GM21528 (cell line): ENCODE measurements around the gene MIEN1.
"Not testable (repeated sequence)": the region's sequence is repeated elsewhere in the genome, so short reads cannot be mapped to it uniquely, and the experiment has no call there.

Experiments used
- ATAC-seq: cut with Tn5 transposase; IDR thresholded peaks from one replicate; pipeline ENCODE4 v1.9.1; 2021; ENCODE audit warnings: mild to moderate bottlenecking, moderate library complexity; ENCODE audit not compliant: unreplicated experiment, low FRiP score

The MIEN1 gene

DNA sequence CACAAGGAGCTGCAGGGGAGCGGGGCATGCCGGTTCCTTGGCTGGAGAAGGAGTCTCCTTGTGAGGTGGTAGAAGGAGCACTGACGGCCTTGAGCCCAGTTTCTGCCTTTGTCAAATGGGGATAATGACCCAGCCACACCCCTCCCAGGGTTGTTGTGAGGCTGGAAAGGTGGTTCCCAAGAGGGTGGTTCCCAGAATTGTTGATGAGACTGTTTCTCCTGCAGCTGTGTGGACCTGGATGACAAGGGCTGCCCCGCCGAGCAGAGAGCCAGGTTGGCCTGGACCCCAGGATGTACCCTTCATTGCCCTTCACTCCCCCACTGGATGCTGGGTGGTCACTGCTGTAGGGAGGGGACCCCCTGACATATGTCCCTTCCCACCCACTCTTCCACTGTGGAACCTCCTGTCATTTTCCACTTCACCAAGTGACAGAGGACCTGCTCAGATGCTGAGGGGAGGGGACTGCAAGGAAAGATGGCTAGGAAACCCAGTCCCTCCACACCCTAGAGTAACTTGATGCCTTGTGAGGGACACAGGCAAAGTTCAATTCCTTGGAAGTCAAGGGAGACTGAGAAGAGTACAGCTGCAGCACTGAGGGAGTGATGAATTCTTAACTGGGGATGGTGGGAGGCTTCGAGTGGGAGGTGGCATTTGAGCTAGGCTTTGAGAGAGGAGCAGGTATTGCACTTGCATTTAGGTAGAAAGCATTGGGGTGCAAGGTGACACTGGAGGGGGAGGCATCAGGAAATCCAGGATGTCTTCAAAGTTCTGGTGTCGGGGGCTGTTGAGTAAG, 10.6 kb downstream of the MIEN1 start:
- no peak for ATAC-seq

DNA sequence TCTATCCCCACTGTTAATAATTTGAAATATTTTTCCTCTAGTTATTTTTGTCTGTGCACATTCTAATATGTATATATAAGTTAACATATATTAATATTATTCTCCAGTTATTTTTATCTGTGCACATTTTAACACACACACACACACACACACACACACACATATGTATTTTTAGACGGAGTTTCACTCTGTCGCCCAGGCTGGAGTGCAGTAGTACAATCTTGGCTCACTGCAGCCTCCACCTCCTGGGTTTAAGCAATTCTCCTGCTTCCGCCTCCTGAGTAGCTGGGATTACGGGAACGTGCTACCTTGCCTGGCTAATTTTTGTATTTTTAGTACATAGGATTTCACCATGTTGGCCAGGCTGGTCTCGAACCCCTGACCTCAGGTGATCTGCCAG, 12.7 kb downstream of the MIEN1 start:
- no peak for ATAC-seq

DNA sequence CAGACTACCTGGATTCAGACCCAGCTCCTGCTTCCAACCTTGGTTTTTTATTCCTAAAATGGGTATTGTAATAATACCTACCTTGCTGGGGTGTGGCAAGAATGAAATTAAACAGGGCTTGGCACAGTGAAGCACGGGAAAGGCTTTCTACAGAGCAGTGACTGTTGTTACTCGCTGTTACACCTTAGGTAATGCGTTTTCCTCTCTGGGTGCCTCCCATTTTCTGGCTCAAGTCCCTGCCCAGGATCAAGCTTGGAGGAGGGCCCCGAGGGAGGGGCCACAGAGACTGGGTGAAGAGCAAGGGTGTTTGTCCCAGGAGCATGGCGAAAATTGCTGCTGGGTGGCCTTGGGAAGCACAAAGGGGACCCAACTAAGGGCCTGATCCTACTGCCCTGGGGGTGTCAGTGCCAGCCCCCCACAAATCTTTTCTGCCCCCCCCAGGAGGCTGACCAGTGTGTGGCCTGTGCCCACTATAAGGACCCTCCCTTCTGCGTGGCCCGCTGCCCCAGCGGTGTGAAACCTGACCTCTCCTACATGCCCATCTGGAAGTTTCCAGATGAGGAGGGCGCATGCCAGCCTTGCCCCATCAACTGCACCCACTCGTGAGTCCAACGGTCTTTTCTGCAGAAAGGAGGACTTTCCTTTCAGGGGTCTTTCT, 13.3 kb downstream of the MIEN1 start:
- ATAC-seq = no peak

DNA sequence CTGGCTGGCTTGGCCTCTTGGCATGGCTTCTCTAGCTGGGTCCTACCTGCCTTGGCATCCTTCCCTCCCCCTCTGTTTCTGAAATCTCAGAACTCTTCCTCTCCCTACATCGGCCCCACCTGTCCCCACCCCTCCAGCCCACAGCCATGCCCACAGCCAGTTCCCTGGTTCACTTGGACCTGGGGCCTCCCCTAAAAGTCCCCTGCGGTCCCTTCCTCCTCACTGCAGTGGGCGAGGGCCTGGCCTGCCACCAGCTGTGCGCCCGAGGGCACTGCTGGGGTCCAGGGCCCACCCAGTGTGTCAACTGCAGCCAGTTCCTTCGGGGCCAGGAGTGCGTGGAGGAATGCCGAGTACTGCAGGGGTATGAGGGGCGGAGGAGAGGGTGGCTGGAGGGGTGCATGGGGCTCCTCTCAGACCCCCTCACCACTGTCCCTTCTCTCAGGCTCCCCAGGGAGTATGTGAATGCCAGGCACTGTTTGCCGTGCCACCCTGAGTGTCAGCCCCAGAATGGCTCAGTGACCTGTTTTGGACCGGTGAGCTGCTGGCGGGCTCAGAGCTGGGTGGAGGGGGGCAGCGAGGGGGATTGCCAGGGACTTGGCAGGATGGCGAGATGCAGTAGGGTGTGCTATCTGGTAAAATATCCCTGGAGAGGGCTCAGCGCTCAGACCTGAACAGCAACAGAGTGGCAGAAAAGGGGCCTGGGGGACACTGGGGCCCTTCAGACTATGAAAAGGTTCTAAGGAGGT, 14.1 kb downstream of the MIEN1 start:
- no peak for ATAC-seq

DNA sequence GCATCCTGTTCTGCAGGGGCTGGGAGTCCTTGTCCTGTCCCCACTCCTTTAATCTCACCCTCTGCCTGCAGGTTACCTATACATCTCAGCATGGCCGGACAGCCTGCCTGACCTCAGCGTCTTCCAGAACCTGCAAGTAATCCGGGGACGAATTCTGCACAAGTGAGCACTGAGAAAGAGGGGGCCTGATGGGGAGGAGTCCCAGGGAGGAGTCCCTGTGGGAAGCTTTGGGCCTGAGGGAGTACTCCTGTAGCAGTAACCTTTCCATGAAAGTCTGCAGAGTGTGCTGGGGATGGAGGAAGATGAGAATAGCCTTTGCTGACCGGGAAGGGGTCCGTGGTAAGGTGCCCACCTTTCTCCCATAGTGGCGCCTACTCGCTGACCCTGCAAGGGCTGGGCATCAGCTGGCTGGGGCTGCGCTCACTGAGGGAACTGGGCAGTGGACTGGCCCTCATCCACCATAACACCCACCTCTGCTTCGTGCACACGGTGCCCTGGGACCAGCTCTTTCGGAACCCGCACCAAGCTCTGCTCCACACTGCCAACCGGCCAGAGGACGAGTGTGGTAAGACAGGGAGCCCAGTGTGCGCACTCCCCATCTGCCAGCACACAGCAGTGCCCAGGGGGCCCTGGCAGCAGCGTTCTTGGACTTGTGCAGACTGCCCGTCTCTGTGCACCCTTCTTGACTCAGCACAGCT, 14.8 kb downstream of the MIEN1 start:
- no peak for ATAC-seq

DNA sequence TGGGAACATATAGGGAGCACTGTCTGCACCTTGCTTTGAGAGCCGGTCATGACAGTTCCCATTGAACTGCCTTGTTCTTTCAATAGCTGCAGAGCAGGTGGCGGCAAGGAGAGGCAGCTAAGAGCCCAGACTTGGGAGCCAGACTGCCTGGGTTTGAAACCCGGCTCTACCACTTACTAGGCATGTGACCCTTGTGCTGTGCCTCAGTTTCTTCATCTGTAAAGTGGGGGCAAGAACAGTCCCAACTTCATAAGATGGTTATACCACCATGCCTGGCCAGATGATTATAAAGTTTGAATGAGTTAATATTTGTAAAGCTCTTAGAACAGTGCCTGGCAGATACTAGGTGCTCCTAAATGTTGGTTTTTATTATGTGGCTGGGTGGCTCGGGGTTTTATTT, 16.1 kb downstream of the MIEN1 start:
- ATAC-seq = no peak

DNA sequence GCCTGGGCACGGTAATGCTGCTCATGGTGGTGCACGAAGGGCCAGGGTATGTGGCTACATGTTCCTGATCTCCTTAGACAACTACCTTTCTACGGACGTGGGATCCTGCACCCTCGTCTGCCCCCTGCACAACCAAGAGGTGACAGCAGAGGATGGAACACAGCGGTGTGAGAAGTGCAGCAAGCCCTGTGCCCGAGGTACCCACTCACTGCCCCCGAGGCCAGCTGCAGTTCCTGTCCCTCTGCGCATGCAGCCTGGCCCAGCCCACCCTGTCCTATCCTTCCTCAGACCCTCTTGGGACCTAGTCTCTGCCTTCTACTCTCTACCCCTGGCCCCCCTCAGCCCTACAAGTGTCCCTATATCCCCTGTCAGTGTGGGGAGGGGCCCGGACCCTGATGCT, 18.5 kb downstream of the MIEN1 start:
- no peak for ATAC-seq

DNA sequence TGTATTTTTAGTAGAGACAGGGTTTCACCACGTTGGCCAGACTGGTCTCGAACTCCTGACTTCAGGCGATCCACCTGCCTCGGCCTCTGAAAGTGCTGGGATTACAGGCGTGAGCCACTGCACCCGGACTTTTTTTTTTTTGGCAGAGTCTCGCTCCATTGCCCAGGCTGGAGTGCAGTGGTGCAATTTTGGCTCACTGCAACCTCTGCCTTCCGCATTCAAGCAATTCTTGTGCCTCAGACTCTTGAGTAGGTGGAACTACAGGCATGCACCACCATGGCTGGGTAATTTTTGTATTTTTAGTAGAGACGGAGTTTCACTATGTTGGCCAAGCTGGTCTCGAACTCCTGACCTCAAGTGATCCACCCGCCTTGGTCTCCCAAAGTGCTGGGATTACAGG, 19.3 kb downstream of the MIEN1 start:
- ATAC-seq = not testable (repeated sequence)

DNA sequence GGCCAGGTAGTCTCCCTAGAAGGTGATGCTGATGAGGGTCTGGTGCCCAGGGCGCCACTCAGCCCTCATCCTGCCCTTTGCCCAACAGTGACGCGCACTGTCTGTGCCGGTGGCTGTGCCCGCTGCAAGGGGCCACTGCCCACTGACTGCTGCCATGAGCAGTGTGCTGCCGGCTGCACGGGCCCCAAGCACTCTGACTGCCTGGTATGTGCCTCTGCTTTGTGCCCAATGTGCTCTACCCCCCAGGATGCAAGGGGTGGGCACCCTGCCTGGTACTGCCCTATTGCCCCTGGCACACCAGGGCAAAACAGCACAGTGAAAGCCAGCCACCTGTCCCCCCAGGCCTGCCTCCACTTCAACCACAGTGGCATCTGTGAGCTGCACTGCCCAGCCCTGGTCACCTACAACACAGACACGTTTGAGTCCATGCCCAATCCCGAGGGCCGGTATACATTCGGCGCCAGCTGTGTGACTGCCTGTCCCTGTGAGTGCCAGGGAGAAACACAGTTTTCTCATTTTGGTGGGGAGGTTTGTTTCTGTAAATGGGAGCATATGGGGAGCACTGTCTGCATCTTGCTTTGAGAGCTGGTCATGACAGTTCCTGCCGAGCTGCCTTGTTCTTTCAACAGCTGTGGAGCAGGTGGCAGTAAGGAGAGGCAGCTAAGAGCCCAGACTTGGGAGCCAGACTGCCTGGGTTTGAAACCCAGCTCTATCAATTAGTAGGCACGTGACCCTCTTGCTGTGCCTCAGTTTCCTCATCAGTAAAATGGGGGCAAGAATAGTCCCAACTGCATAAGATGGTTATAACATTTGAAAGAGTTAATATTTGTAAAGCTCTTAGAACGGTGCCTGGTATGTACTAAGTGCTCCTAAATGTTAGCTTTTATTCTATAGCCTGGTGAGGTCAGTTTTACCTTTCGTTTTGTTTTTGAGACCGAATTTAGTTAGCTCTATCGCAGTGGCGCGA, 20.1 kb downstream of the MIEN1 start:
- no peak for ATAC-seq

DNA sequence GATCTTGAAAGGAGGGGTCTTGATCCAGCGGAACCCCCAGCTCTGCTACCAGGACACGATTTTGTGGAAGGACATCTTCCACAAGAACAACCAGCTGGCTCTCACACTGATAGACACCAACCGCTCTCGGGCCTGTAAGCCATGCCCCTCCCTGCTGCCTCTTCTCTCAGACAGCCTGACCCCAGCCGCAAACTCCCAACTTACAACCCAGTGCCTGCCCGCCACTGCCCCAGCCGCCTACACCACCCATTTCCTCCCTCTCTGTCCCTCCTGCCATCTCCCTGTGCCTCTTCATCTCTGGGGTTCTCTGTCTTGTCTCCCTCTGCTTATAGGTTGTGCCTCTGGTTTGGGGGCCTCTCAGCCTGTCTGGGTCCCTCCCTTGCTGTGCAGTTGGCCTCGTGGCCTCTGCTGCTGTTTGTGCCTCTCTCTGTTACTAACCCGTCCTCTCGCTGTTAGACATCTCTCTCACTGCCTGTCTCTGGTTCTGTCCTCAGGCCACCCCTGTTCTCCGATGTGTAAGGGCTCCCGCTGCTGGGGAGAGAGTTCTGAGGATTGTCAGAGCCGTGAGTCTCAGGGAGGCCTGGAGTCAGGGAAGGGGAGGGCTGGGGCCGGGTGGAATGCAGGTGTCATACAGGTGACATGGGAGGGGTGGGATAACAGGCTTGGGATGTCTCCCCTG, 20.9 kb downstream of the MIEN1 start:
- ATAC-seq = no peak

DNA sequence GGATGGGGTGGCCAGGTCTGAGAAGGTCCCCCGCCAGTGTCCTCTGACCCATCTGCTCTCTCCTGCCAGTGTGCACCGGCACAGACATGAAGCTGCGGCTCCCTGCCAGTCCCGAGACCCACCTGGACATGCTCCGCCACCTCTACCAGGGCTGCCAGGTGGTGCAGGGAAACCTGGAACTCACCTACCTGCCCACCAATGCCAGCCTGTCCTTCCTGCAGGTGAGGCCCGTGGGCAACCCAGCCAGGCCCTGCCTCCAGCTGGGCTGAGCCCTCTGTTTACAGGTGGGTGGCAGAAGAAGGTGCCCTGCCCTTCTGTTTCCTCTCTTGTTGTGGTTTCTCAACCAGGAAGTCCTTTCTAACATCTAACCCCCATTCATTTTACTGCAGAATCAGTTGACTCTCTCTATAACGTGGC, 23.4 kb downstream of the MIEN1 start:
- ATAC-seq = no peak

DNA sequence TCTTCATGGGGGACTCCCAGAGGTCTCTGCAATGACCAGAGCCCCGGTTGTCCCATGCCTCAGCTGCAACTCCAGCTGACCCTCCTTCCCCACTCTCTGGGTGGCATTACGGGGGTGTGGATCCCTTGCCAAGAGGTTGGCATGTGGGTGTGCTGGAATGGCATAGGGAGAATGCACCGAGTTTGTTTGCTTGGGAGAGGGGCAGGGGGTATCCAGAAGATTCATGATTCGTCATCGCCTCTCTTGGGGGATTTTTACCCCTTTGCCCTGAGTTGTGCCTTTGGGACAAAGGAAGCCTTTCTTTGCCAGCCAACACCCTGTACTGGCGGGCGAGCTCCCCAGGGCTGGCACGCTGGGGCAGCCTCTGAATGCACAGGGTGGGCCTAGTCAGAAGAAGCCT, 23.9 kb downstream of the MIEN1 start:
- ATAC-seq = no peak

DNA sequence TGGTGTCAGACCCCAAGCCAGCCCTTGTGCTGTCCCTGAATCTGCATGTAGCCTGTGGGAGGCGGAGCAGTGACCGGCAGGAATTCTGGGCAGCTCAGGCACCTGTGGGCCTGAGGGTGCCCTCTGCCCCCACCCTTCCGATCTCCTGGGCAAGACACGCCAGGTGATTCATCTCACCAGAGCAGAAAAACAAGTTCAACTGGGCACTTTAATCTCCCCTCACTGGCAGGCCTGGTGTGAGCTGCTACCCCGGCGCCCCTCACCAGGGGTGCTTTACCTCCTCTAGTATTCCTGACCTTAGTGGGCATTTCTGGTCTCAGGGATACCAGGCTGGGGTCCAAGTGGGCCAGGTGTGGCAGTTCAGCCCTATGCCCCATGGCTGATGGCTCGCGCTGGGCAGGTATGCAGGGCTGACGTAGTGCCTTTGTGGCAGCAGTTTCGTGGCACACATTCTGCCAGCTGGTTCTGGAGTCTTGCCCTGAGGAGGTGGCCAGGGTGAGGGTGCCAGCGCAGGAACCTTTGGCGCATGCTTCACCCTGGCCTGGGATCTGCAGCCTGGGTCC, 24.5 kb downstream of the MIEN1 start:
- ATAC-seq = no peak

DNA sequence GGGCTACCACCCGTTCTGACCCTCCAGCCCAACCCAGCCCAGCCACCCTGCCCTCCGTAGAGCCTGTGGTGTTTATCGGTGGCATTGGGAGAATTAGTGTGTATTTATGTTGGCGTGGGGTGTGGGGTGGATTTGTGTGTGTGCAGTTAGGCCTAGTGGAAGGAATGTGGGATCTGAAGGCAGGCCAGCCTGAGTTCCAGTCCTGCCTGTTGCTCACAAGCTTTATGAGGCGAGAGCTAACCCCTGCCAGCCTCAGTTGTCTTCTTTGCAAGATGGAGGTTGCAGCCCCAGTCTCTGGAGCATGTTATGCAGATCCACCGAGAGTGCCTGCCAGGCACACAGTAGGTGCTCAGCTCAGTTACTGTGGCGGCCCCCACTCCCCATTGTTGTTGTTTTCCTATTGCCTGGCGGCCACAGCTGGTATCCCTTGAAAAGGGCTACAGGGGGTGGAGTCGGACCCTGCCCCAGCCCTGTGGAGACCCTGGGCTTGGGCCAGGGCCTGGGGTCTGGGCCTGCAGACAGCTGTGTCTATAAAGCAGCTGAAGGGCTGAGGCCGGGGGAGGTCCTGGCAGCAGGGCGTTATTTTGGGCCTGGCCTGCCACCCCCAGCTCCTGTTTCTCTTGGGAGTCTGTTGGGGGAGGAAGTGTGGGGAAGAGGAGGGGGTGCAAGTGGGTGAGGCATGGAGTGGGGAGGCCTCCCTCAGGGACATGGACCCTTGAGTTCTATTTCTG, 25.3 kb downstream of the MIEN1 start:
- no peak for ATAC-seq

DNA sequence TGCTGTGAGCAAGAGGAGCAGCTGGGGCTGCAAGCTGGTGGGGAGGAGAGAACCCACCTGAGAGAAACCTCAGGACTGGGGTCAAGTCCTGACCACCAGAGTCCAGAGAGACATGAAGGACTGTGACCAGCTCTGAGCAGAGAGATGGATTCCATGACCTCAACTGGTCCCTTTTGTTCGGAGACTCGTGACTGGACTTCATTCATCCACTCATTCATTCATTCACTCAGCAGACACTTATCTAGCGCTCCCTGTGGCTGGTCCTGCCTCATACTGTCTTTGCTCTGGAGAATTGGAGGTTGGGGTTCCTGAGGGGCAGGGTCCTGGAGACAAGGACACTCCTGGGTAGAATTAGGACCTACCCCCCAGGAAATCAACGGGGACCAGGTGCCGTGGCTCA, 26.4 kb downstream of the MIEN1 start:
- ATAC-seq = no peak

DNA sequence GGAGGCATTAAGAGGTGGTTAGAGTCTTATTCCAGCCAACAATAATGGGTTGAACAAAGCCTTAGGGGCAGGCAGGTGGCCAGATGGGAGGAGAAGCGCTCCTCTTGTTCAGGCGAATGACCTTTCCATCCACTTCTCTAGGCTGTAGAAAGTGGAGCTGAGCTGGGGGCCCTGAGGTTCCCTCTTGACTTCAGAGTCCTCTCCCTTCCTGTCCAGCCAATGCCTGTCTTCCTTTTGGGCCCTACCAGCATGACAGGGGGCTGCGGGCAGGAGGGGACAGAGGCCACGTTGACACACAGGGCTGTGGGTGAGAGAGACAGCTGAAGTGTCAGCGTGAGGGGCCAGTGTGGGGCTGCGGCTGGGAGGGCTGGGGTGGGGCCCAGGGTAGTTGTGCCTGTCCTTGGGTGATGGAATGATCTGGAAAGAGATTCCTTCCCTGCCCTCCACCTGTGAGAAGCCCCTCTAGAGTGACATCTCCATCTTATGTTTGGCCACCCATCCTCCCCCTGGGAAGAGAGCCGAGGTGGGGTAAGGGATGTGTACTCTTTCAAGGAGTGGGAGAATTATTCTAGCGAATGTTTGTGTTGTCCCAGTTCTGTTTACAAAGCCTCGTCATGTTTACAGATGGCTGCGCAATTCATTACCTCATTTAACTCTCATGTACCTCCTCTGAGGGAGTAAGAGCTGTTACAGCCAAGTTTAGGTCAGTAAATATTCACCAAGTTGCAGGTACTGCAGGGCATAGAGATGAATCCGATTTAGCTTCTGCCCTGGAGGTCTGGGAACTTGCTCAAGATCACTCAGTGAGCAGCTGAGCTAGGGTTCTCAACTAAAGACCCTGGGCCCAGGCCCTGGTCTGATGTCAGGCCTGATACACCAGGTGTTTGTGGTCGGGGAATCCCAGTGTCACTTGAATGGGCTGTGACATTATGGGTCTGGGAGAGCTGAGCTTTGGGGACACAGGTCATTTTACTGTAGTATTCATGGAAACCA, 27.1 kb downstream of the MIEN1 start:
- ATAC-seq = no peak

DNA sequence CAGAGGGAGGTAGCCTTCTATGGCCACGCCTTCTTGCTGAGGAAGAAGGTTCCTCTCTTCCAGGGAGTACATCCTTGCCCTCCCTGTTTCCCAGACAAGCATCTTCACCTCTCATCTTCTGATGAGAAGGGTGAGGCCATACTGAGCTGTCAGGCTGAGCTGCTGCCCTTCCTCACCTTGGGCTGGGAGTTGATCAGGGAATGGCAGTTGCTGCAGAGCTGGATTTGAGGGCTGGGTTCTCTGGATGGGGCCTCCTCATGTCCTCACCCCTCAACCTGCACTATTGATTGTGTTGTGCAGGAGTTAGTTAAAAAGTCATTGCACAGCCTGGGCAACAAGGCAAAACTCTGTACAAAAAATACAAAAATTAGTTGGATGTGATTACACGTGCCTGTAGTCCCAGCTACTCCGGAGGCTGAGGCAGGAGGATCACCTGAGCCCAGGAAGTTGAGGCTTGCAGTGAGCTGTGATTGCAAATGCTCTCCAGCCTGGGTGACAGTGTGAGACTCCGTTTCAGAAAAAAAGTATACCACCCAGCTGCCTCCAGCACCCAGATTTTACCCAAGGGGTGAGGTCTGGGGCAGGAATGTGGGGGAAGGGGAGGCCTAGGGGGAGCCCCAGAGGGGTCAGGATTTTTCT, 28.4 kb downstream of the MIEN1 start:
- ATAC-seq = no peak
